Measurements from ENCODE around the gene SNRNP48. TPM values are rescaled to one million over a fixed set of nuclear protein-coding genes. Genes with fewer than 3 reads are reported as not detected.

Gene SNRNP48
- total RNA-seq, 2 donors from 2014 or later: 6.4 to 18.4 TPM

- H3K27ac ChIP-seq: no peak overlapping the region
- H3K36me3 ChIP-seq: no peaks in the 10 kb centered on the region
- no peak overlapping the region for H3K4me3 ChIP-seq
- no peak for DNase-seq (ENCODE audit: low spot score)
- ATAC-seq (ENCODE audit: insufficient number of reproducible peaks, low FRiP score, low read depth): no peak
- H3K27me3 ChIP-seq (replicated peaks; ENCODE audit: insufficient read depth): no peaks in the 10 kb centered on the region
- H3K9me3 ChIP-seq: no peaks in the 10 kb centered on the region
- peaks cover 0 to 9% of the 10 kb centered on the region in 2 donors for H3K4me1 ChIP-seq (ENCODE audit: control insufficient read depth in 1 of 2, low read depth in 2 of 2)
- no peak for TF ChIP-seq CTCF (IDR thresholded peaks at IDR 0.05)
These were observed 57.5 kb downstream of the SNRNP48 start for GRCh38 chr6:7647504-7647903.

GRCh38 chr6:7649037-7649810 lies 59.2 kb downstream of the SNRNP48 start:
- TF ChIP-seq CTCF (IDR thresholded peaks at IDR 0.05): no peak
- no peaks in the 10 kb centered on the region for H3K36me3 ChIP-seq
- no peak for DNase-seq (ENCODE audit: low spot score)
- ATAC-seq (ENCODE audit: insufficient number of reproducible peaks, low FRiP score, low read depth): no peak
- peaks cover 0 to 9% of the 10 kb centered on the region in 2 donors for H3K4me1 ChIP-seq (ENCODE audit: control insufficient read depth in 1 of 2, low read depth in 2 of 2)
- H3K27me3 ChIP-seq (replicated peaks; ENCODE audit: insufficient read depth): no peaks in the 10 kb centered on the region
- H3K4me3 ChIP-seq: no peak overlapping the region
- no peak overlapping the region for H3K27ac ChIP-seq
- H3K9me3 ChIP-seq: no peaks in the 10 kb centered on the region

- no peak for DNase-seq (ENCODE audit: low spot score)
- H3K4me1 ChIP-seq (ENCODE audit: control insufficient read depth in 1 of 2, low read depth in 2 of 2): peaks cover 0 to 9% of the 10 kb centered on the region in 2 donors
- TF ChIP-seq CTCF (IDR thresholded peaks at IDR 0.05): no peak
- no peak overlapping the region for H3K4me3 ChIP-seq
- no peaks in the 10 kb centered on the region for H3K9me3 ChIP-seq
- ATAC-seq (ENCODE audit: insufficient number of reproducible peaks, low FRiP score, low read depth): no peak
- no peak overlapping the region for H3K27ac ChIP-seq
- no peaks in the 10 kb centered on the region for H3K27me3 ChIP-seq (replicated peaks; ENCODE audit: insufficient read depth)
- H3K36me3 ChIP-seq: no peaks in the 10 kb centered on the region
These were observed 60.9 kb downstream of the SNRNP48 start for GRCh38 chr6:7650878-7651277.

- H3K27ac ChIP-seq: no peak overlapping the region
- no peak for DNase-seq (ENCODE audit: low spot score)
- H3K27me3 ChIP-seq (replicated peaks; ENCODE audit: insufficient read depth): no peaks in the 10 kb centered on the region
- no peak for TF ChIP-seq CTCF (IDR thresholded peaks at IDR 0.05)
- H3K4me3 ChIP-seq: no peak overlapping the region
- peaks cover 0 to 9% of the 10 kb centered on the region in 2 donors for H3K4me1 ChIP-seq (ENCODE audit: control insufficient read depth in 1 of 2, low read depth in 2 of 2)
- ATAC-seq (ENCODE audit: insufficient number of reproducible peaks, low FRiP score, low read depth): no peak
- no peaks in the 10 kb centered on the region for H3K9me3 ChIP-seq
- H3K36me3 ChIP-seq: no peaks in the 10 kb centered on the region
These were observed 63.0 kb downstream of the SNRNP48 start for GRCh38 chr6:7652957-7653356.

- no peaks in the 10 kb centered on the region for H3K36me3 ChIP-seq
- no peak overlapping the region for H3K4me3 ChIP-seq
- TF ChIP-seq CTCF (IDR thresholded peaks at IDR 0.05): no peak
- ATAC-seq (ENCODE audit: insufficient number of reproducible peaks, low FRiP score, low read depth) (no peak), DNase-seq (ENCODE audit: low spot score) (no peak)
- no peaks in the 10 kb centered on the region for H3K27me3 ChIP-seq (replicated peaks; ENCODE audit: insufficient read depth)
- H3K4me1 ChIP-seq (ENCODE audit: control insufficient read depth in 1 of 2, low read depth in 2 of 2): no peaks in the 10 kb centered on the region
- H3K27ac ChIP-seq: no peak overlapping the region
- H3K9me3 ChIP-seq: no peaks in the 10 kb centered on the region
These were observed 66.4 kb downstream of the SNRNP48 start for GRCh38 chr6:7656355-7656754.
